HG03064 (cell line): Measurements from ENCODE around the gene GLP1R.

Experiments used
- ATAC-seq: cut with Tn5 transposase; IDR thresholded peaks from one replicate; pipeline ENCODE4 v1.9.1; 2021; ENCODE audit warnings: low read depth; ENCODE audit not compliant: unreplicated experiment

GLP1R gene

GRCh38 chr6:39083231-39083634, 34.7 kb downstream of the GLP1R start:
- ATAC-seq = no peak

DNA sequence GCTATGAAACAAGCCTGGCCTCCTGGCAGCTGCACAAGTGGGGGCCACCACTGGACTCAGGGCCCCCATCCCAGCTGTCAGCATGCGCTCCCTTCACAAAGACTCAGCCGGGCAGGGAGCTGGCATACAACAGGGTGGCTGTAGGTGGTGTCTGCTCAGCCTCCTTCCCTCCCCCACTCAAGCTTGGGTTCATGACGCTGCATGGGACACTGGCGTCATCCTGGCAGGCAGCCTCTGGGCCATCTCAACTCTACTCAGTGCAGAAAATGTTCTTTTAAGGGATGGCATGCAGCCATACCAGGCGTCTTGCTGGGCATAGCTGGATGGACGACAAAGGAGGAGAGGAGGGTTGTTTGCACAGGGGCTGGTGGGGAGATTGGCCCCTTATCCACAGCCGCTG, 35.9 kb downstream of the GLP1R start:
- no peak for ATAC-seq

GRCh38 chr6:39085129-39085797, 36.7 kb downstream of the GLP1R start:
- ATAC-seq = no peak

- ATAC-seq = peak; percentile 56
Measured at GRCh38 chr6:39086294-39086693, 37.7 kb downstream of the GLP1R start.

- ATAC-seq = no peak
Measured at GRCh38 chr6:39086711-39087110, 38.1 kb downstream of the GLP1R start.

- ATAC-seq = no peak
Measured at GRCh38 chr6:39087197-39087596, 38.6 kb downstream of the GLP1R start.

- no peak for ATAC-seq
Measured at GRCh38 chr6:39088331-39088730, 39.8 kb downstream of the GLP1R start.

- ATAC-seq = no peak
Measured at GRCh38 chr6:39090036-39090435, 41.5 kb downstream of the GLP1R start.

DNA sequence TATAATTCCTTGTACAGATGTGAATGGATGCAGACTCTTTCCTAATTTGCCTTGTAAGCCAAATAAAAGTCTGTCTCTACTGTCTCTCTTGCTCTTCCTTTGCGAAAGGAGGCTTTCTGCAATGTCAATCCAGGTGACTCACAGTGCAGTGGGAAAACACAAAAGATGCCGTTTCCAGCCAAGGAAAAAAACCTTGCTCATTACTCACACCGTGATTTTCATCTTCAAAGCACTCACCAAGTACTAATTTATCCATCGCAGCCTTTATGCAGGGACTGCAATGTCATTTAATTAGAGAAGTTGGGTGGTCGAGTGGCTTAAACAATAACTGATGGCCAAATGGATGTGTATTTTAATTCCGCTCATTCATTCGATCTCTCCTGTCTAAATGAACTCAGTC, 42.6 kb downstream of the GLP1R start:
- no peak for ATAC-seq

GRCh38 chr6:39092124-39092523, 43.5 kb downstream of the GLP1R start:
- ATAC-seq = no peak

DNA sequence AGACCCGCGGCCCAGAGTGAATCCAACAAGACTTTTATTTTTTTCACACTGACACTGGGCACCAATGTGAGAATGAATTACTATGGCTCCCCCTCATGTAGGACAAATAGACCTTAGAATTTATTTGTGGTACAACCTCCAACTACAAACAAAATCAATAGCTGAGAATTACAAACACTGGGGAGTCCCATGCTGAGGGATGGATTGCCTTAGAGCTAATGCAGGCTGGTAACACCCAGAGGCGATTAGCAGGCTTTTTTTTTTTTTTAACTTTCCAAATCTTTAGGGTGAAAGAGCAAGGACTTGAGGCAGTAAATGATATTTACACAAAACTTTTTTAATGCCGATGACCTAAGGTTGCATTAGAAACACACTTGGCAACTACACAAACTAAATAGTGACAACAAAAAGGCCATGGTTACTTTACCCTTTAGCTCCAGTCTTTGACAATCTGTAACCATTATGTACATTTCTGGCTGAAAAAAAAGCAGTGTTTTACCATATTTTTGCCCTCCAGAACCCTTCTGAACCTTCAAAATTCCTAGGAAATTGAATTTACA, 44.6 kb downstream of the GLP1R start:
- no peak for ATAC-seq

DNA sequence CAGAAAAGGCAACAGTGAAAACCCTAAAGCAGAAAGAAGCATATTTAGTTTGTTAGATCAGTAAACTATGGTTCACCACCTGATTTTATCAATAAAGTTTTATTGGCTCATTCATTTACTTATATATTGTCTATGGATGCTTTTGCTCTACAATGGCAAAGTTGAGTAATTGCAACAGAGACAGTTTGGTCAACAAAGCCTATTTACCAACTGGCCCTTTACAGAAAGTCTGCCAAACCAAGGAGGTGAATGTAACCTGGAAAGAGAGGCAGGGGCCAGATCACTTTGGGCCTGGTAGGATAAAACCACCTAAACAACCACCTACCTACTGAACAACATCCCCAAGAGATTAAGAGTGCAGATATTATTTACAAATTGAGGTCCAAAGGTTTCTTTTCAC, 47.0 kb downstream of the GLP1R start:
- no peak for ATAC-seq

DNA sequence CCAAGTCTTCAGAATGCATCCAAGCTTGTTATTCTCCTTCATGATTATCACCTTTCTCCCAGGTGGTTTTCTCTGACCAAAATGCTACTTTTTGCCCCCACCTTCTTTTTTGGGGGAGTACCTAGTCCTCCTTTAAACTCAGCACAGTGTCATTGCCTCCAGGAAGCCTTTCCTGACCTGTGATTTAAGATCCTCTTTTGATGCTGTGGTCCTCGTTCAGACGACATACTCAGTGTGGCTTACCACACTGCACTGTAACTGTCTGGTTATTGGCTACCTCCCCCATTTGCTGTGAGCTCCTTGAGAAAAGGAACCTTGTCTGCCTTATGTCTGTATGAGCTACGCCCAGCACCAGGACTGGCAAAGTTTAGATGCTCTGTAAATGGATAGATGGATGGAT, 51.8 kb downstream of the GLP1R start:
- ATAC-seq = no peak

- peak; percentile 56 for ATAC-seq
Measured at GRCh38 chr6:39102071-39102820, 53.7 kb downstream of the GLP1R start.

DNA sequence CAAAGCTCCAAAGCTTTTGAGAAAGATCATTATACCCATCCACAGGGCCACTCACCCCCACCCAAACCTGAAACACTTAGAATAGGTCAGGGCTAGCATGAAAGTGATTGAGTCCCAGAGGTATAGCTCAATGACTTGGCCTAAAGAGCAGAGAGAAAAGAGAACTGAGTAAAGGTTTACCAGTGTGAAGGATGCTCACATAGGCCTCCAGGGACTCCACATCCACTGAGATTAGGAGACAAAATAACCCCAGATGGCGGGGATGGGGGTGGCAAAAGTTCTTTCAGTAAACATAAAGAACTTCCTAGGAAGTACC, 54.2 kb downstream of the GLP1R start:
- peak; percentile 72 for ATAC-seq

- no peak for ATAC-seq
Measured at GRCh38 chr6:39104528-39104927, 55.9 kb downstream of the GLP1R start.

- ATAC-seq = no peak
Measured at GRCh38 chr6:39107034-39107433, 58.5 kb downstream of the GLP1R start.

GRCh38 chr6:39107641-39108040, 59.1 kb downstream of the GLP1R start:
- ATAC-seq = no peak

GRCh38 chr6:39108041-39108839, 59.7 kb downstream of the GLP1R start:
- ATAC-seq = no peak

GRCh38 chr6:39111280-39111679, 62.7 kb downstream of the GLP1R start:
- no peak for ATAC-seq

- no peak for ATAC-seq
Measured at GRCh38 chr6:39113788-39114187, 65.2 kb downstream of the GLP1R start.
